Measurements from ENCODE around the gene CD2AP. TPM values are rescaled to one million over a fixed set of nuclear protein-coding genes. Genes with fewer than 3 reads are reported as not detected.

CD2AP gene
- total RNA-seq, 2 donors from 2014 or later = 27.1 to 29.1 TPM

GRCh38 chr6:47579040-47579439 is 101.5 kb downstream of the CD2AP start:
- DNase-seq (ENCODE audit: low spot score) (no peak), ATAC-seq (ENCODE audit: insufficient number of reproducible peaks, low FRiP score, low read depth) (no peak)
- peaks cover 4% of the 10 kb centered on the region for H3K36me3 ChIP-seq
- no peaks in the 10 kb centered on the region for H3K4me1 ChIP-seq (ENCODE audit: control insufficient read depth in 1 of 2, low read depth in 2 of 2)
- no peaks in the 10 kb centered on the region for H3K27me3 ChIP-seq (replicated peaks; ENCODE audit: insufficient read depth)
- no peak overlapping the region for H3K4me3 ChIP-seq
- no peaks in the 10 kb centered on the region for H3K9me3 ChIP-seq
- no peak for TF ChIP-seq CTCF (IDR thresholded peaks at IDR 0.05)
- no peak overlapping the region for H3K27ac ChIP-seq

- Histone ChIP-seq H3K36me3 (peaks cover 4% of the 10 kb centered on the region), H3K4me3 (no peak overlapping the region)
These were observed 104.0 kb downstream of the CD2AP start for GRCh38 chr6:47581591-47581990.

GRCh38 chr6:47587493-47587892 is 109.9 kb downstream of the CD2AP start:
- DNase-seq (ENCODE audit: low spot score) (no peak), ATAC-seq (ENCODE audit: insufficient number of reproducible peaks, low FRiP score, low read depth) (no peak)
- Histone ChIP-seq H3K9me3 (no peaks in the 10 kb centered on the region), H3K4me3 (no peak overlapping the region), H3K27me3 (replicated peaks; ENCODE audit: insufficient read depth) (no peaks in the 10 kb centered on the region), H3K27ac (no peak overlapping the region), H3K36me3 (no peaks in the 10 kb centered on the region), H3K4me1 (ENCODE audit: control insufficient read depth in 1 of 2, low read depth in 2 of 2) (no peaks in the 10 kb centered on the region)
- TF ChIP-seq CTCF (IDR thresholded peaks at IDR 0.05) = no peak

More at GRCh38 chr6:47581591-47581990, 104.0 kb downstream of the CD2AP start:
- Histone ChIP-seq H3K27ac (no peak overlapping the region), H3K9me3 (no peaks in the 10 kb centered on the region), H3K27me3 (replicated peaks; ENCODE audit: insufficient read depth) (no peaks in the 10 kb centered on the region), H3K4me1 (ENCODE audit: control insufficient read depth in 1 of 2, low read depth in 2 of 2) (no peaks in the 10 kb centered on the region)
- ATAC-seq (ENCODE audit: insufficient number of reproducible peaks, low FRiP score, low read depth) (no peak), DNase-seq (ENCODE audit: low spot score) (no peak)
- no peak for TF ChIP-seq CTCF (IDR thresholded peaks at IDR 0.05)

GRCh38 chr6:47592131-47592840 is 114.7 kb downstream of the CD2AP start:
- Histone ChIP-seq H3K9me3 (no peaks in the 10 kb centered on the region), H3K4me3 (no peak overlapping the region), H3K27me3 (replicated peaks; ENCODE audit: insufficient read depth) (no peaks in the 10 kb centered on the region), H3K27ac (no peak overlapping the region), H3K4me1 (ENCODE audit: control insufficient read depth in 1 of 2, low read depth in 2 of 2) (no peaks in the 10 kb centered on the region), H3K36me3 (peaks cover 10% of the 10 kb centered on the region)
- no peak for ATAC-seq (ENCODE audit: insufficient number of reproducible peaks, low FRiP score, low read depth)
- DNase-seq (ENCODE audit: low spot score) = no peak
- TF ChIP-seq CTCF (IDR thresholded peaks at IDR 0.05) = no peak

- no peak overlapping the region for H3K4me3 ChIP-seq
- H3K36me3 ChIP-seq = peaks cover 21% of the 10 kb centered on the region
These were observed 116.4 kb downstream of the CD2AP start for GRCh38 chr6:47593979-47594378.

More at GRCh38 chr6:47593979-47594378, 116.4 kb downstream of the CD2AP start:
- TF ChIP-seq CTCF (IDR thresholded peaks at IDR 0.05) = no peak
- ATAC-seq (ENCODE audit: insufficient number of reproducible peaks, low FRiP score, low read depth) (no peak), DNase-seq (ENCODE audit: low spot score) (no peak)
- H3K4me1 ChIP-seq (ENCODE audit: control insufficient read depth in 1 of 2, low read depth in 2 of 2) = no peaks in the 10 kb centered on the region
- H3K27me3 ChIP-seq (replicated peaks; ENCODE audit: insufficient read depth) = no peaks in the 10 kb centered on the region
- no peaks in the 10 kb centered on the region for H3K9me3 ChIP-seq
- no peak overlapping the region for H3K27ac ChIP-seq

Measured in thoracic aorta (tissue), 2 donors.